Measurements from ENCODE around the gene BTG1. TPM values are rescaled to one million over a fixed set of nuclear protein-coding genes. Genes with fewer than 3 reads are reported as not detected.

BTG1 gene
- total RNA-seq = 31.4 and 41.8 TPM in 2 replicates

DNA sequence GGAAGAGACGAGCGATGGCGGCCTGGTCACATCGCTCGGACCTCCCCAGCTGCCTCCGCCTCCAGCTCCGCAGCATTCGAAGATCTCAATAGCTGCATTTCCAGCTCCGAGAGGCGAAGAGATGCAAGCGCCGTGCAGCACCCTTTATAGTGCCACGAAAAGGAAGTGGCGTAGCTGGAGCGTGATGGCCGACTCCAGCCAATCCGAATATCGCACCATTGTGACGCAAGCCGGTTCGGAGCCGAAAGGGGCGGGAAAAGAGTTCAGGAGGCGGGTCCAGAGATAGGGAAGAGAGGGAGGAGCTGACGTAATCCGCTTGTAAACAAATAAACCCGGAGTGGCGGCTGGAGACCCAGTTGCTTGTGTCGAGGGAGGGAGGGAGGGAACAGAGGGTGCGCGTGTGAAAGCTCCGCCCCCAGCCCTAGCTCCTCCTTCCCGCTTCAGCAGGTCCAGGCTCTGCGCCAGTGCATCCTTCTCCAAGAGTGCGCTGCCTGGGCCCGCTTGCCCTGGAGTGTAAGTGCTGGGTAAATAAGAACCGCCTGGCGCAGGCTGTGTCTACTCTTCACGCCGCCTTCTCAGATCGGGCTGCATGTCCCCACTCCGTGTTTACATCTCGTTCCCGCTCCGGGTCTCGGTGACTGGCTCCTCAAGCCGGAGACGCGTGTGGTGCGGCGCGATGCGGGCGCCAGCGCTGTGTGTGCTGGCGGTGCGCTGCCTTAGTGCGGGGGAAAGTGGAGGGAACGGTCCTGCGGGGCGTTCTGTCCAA is at the start of gene BTG1:
TSS of gene BTG1 (minus strand) at position 116 of the 766 bp plus-strand sequence. CDS start 311 bp downstream, outside the sequence.

